ENCODE results near the gene DPM1.

DPM1 gene

GRCh38 chr20:50969435-50969834 lies 11.1 kb upstream of the DPM1 start:
- Histone ChIP-seq H3K4ac (ENCODE audit: low read depth, low read length) (no peak overlapping the region), H3K79me1 (ENCODE audit: low read length) (no peaks in the 10 kb centered on the region), H3K4me2 (ENCODE audit: low read length) (no peak overlapping the region), H3K18ac (ENCODE audit: low read length) (no peak overlapping the region), H3K9ac (ENCODE audit: low read length) (no peak overlapping the region), H4K12ac (ENCODE audit: low read depth, low read length) (no peak overlapping the region), H3K27me3 (ENCODE audit: insufficient read depth, low read length) (no peaks in the 10 kb centered on the region), H3K36me3 (ENCODE audit: control insufficient read depth in 1 of 2, insufficient read depth in 2 of 2, low read length in 2 of 2) (no peaks in the 10 kb centered on the region), H3K4me1 (ENCODE audit: control insufficient read depth in 1 of 2, insufficient read depth in 2 of 2, low read length in 2 of 2) (no peaks in the 10 kb centered on the region), H2BK12ac (ENCODE audit: low read length) (no peak overlapping the region), H2AFZ (ENCODE audit: insufficient read depth, low read length, poor library complexity) (no peak overlapping the region), H3K79me2 (ENCODE audit: control insufficient read depth, insufficient read depth, low read length, poor library complexity) (no peaks in the 10 kb centered on the region), H3K23ac (ENCODE audit: low read length) (no peak overlapping the region), H3K4me3 (ENCODE audit: low read depth, low read length) (no peak overlapping the region), H3K9me3 (ENCODE audit: insufficient read depth, low read depth, low read length) (no peaks in the 10 kb centered on the region), H3K27ac (ENCODE audit: low read depth, low read length) (no peak overlapping the region), H2BK5ac (ENCODE audit: low read depth, low read length, poor library complexity) (no peak overlapping the region), H4K91ac (ENCODE audit: low read depth, low read length) (no peak overlapping the region), H3K14ac (ENCODE audit: low read length) (no peak overlapping the region), H2BK120ac (ENCODE audit: insufficient read depth, low read length, poor library complexity) (no peak overlapping the region), H4K8ac (ENCODE audit: low read depth, low read length) (no peak overlapping the region), H2AK5ac (ENCODE audit: low read length) (no peak overlapping the region)
- DNase-seq, result no peak
- WGBS (ENCODE audit: extremely low coverage, insufficient coverage, insufficient read length), result no CpG with 5 or more reads among the region's 5 CpGs

GRCh38 chr20:50968289-50968688 lies 10.0 kb upstream of the DPM1 start:
- no peak overlapping the region for H3K14ac ChIP-seq (ENCODE audit: low read length)
- no peak overlapping the region for H4K8ac ChIP-seq (ENCODE audit: low read depth, low read length)
- H3K36me3 ChIP-seq (ENCODE audit: control insufficient read depth in 1 of 2, insufficient read depth in 2 of 2, low read length in 2 of 2), result no peaks in the 10 kb centered on the region
- H2BK5ac ChIP-seq (ENCODE audit: low read depth, low read length, poor library complexity), result no peak overlapping the region
- DNase-seq, result no peak
- H4K91ac ChIP-seq (ENCODE audit: low read depth, low read length), result no peak overlapping the region
- H2AK5ac ChIP-seq (ENCODE audit: low read length), result no peak overlapping the region
- no peaks in the 10 kb centered on the region for H3K27me3 ChIP-seq (ENCODE audit: insufficient read depth, low read length)
- no peaks in the 10 kb centered on the region for H3K9me3 ChIP-seq (ENCODE audit: insufficient read depth, low read depth, low read length)
- no peaks in the 10 kb centered on the region for H3K79me2 ChIP-seq (ENCODE audit: control insufficient read depth, insufficient read depth, low read length, poor library complexity)
- H3K4ac ChIP-seq (ENCODE audit: low read depth, low read length), result no peak overlapping the region
- H4K12ac ChIP-seq (ENCODE audit: low read depth, low read length), result no peak overlapping the region
- no peak overlapping the region for H2BK120ac ChIP-seq (ENCODE audit: insufficient read depth, low read length, poor library complexity)
- H2BK12ac ChIP-seq (ENCODE audit: low read length), result no peak overlapping the region
- no peak overlapping the region for H3K4me2 ChIP-seq (ENCODE audit: low read length)
- peak overlapping the region; percentile 3 for H3K23ac ChIP-seq (ENCODE audit: low read length)
- H3K79me1 ChIP-seq (ENCODE audit: low read length), result no peaks in the 10 kb centered on the region
- no peaks in the 10 kb centered on the region for H3K4me1 ChIP-seq (ENCODE audit: control insufficient read depth in 1 of 2, insufficient read depth in 2 of 2, low read length in 2 of 2)
- no peak overlapping the region for H2AFZ ChIP-seq (ENCODE audit: insufficient read depth, low read length, poor library complexity)
- no peak overlapping the region for H3K27ac ChIP-seq (ENCODE audit: low read depth, low read length)
- H3K4me3 ChIP-seq (ENCODE audit: low read depth, low read length), result no peak overlapping the region
- no peak overlapping the region for H3K18ac ChIP-seq (ENCODE audit: low read length)
- WGBS (ENCODE audit: extremely low coverage, insufficient coverage, insufficient read length), result no CpG with 5 or more reads among the region's 9 CpGs
- no peak overlapping the region for H3K9ac ChIP-seq (ENCODE audit: low read length)

DNA sequence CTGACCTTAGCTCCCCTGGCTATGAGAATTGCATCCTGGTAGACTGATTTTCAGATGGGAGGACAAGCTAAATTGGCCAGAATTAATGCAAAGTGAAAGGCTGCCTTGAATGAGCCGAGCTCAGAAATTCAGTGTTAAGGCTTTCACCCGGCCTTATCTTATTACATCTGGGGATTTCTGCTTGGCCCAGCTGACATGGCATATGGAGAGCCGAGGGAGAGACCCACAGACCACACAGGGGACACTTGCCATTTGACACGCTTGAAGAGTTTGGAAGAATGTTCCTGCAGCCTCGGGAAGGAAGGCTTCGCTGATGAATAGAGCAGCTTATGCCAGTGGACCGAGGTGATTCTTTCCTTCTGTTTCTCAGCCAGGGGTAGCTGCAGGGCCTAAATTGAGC lies 9.3 kb upstream of the DPM1 start:
- H2BK120ac ChIP-seq (ENCODE audit: insufficient read depth, low read length, poor library complexity), result no peak overlapping the region
- no peak overlapping the region for H2BK5ac ChIP-seq (ENCODE audit: low read depth, low read length, poor library complexity)
- H2AFZ ChIP-seq (ENCODE audit: insufficient read depth, low read length, poor library complexity), result no peak overlapping the region
- H3K79me2 ChIP-seq (ENCODE audit: control insufficient read depth, insufficient read depth, low read length, poor library complexity), result no peaks in the 10 kb centered on the region
- no peak overlapping the region for H3K14ac ChIP-seq (ENCODE audit: low read length)
- no CpG with 5 or more reads among the region's 7 CpGs for WGBS (ENCODE audit: extremely low coverage, insufficient coverage, insufficient read length)
- no peak overlapping the region for H3K4me2 ChIP-seq (ENCODE audit: low read length)
- no peaks in the 10 kb centered on the region for H3K79me1 ChIP-seq (ENCODE audit: low read length)
- no peaks in the 10 kb centered on the region for H3K27me3 ChIP-seq (ENCODE audit: insufficient read depth, low read length)
- H3K36me3 ChIP-seq (ENCODE audit: control insufficient read depth in 1 of 2, insufficient read depth in 2 of 2, low read length in 2 of 2), result no peaks in the 10 kb centered on the region
- H4K8ac ChIP-seq (ENCODE audit: low read depth, low read length), result no peak overlapping the region
- no peak overlapping the region for H3K27ac ChIP-seq (ENCODE audit: low read depth, low read length)
- no peak overlapping the region for H3K4me3 ChIP-seq (ENCODE audit: low read depth, low read length)
- H4K91ac ChIP-seq (ENCODE audit: low read depth, low read length), result no peak overlapping the region
- no peak for DNase-seq
- no peak overlapping the region for H3K23ac ChIP-seq (ENCODE audit: low read length)
- no peak overlapping the region for H2AK5ac ChIP-seq (ENCODE audit: low read length)
- no peaks in the 10 kb centered on the region for H3K9me3 ChIP-seq (ENCODE audit: insufficient read depth, low read depth, low read length)
- H4K12ac ChIP-seq (ENCODE audit: low read depth, low read length), result no peak overlapping the region
- H3K4ac ChIP-seq (ENCODE audit: low read depth, low read length), result no peak overlapping the region
- H3K18ac ChIP-seq (ENCODE audit: low read length), result no peak overlapping the region
- H3K9ac ChIP-seq (ENCODE audit: low read length), result no peak overlapping the region
- no peaks in the 10 kb centered on the region for H3K4me1 ChIP-seq (ENCODE audit: control insufficient read depth in 1 of 2, insufficient read depth in 2 of 2, low read length in 2 of 2)
- H2BK12ac ChIP-seq (ENCODE audit: low read length), result no peak overlapping the region

DNA sequence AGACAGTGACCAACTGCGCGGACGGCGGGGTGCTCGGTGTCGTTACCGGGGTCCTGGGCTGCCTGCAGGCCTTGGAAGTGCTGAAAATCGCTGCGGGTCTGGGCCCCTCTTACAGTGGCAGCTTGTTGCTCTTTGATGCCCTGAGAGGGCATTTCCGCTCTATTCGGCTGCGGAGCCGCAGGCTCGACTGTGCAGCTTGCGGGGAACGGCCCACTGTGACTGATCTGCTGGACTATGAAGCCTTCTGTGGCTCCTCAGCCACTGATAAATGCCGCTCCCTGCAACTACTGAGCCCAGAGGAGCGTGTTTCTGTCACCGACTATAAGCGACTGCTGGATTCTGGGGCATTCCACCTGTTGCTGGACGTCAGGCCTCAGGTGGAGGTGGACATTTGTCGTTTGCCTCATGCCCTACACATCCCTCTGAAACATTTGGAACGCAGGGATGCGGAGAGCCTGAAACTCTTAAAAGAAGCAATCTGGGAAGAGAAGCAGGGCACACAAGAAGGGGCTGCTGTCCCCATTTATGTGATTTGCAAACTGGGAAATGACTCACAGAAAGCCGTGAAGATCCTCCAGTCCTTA lies 1.3 kb upstream of the DPM1 start:
- H3K9ac ChIP-seq (ENCODE audit: low read length), result peak overlapping the region; percentile 96
- no peak overlapping the region for H3K23ac ChIP-seq (ENCODE audit: low read length)
- no peaks in the 10 kb centered on the region for H3K9me3 ChIP-seq (ENCODE audit: insufficient read depth, low read depth, low read length)
- no peak for DNase-seq
- WGBS (ENCODE audit: extremely low coverage, insufficient coverage, insufficient read length), result no CpG with 5 or more reads among the region's 25 CpGs
- peak overlapping the region; percentile 99 for H3K4me3 ChIP-seq (ENCODE audit: low read depth, low read length)
- no peak overlapping the region for H2BK120ac ChIP-seq (ENCODE audit: insufficient read depth, low read length, poor library complexity)
- H3K18ac ChIP-seq (ENCODE audit: low read length), result peak overlapping the region; percentile 1
- no peak overlapping the region for H2BK12ac ChIP-seq (ENCODE audit: low read length)
- peaks cover 6% of the 10 kb centered on the region for H3K79me1 ChIP-seq (ENCODE audit: low read length)
- no peak overlapping the region for H4K91ac ChIP-seq (ENCODE audit: low read depth, low read length)
- no peak overlapping the region for H2BK5ac ChIP-seq (ENCODE audit: low read depth, low read length, poor library complexity)
- H3K14ac ChIP-seq (ENCODE audit: low read length), result no peak overlapping the region
- no peak overlapping the region for H3K27ac ChIP-seq (ENCODE audit: low read depth, low read length)
- H2AFZ ChIP-seq (ENCODE audit: insufficient read depth, low read length, poor library complexity), result no peak overlapping the region
- H4K8ac ChIP-seq (ENCODE audit: low read depth, low read length), result peak overlapping the region; percentile 93
- peaks cover 10 to 11% of the 10 kb centered on the region in 2 experiments for H3K4me1 ChIP-seq (ENCODE audit: control insufficient read depth in 1 of 2, insufficient read depth in 2 of 2, low read length in 2 of 2)
- H3K79me2 ChIP-seq (ENCODE audit: control insufficient read depth, insufficient read depth, low read length, poor library complexity), result peaks cover 11% of the 10 kb centered on the region
- no peak overlapping the region for H2AK5ac ChIP-seq (ENCODE audit: low read length)
- no peaks in the 10 kb centered on the region for H3K36me3 ChIP-seq (ENCODE audit: control insufficient read depth in 1 of 2, insufficient read depth in 2 of 2, low read length in 2 of 2)
- H3K4me2 ChIP-seq (ENCODE audit: low read length), result peak overlapping the region; percentile 98
- H4K12ac ChIP-seq (ENCODE audit: low read depth, low read length), result no peak overlapping the region
- peak overlapping the region; percentile 72 for H3K4ac ChIP-seq (ENCODE audit: low read depth, low read length)
- H3K27me3 ChIP-seq (ENCODE audit: insufficient read depth, low read length), result no peaks in the 10 kb centered on the region

All from trophoblast cell (in vitro differentiated cells and primary cell).